ENCODE measurements around the gene REEP5.
A peak's percentile ranks its signal among the peaks of the same experiment; 100 is the strongest.
"Not testable (repeated sequence)": the region's sequence is repeated elsewhere in the genome, so short reads cannot be mapped to it uniquely, and the experiment has no call there.

REEP5 gene

DNA sequence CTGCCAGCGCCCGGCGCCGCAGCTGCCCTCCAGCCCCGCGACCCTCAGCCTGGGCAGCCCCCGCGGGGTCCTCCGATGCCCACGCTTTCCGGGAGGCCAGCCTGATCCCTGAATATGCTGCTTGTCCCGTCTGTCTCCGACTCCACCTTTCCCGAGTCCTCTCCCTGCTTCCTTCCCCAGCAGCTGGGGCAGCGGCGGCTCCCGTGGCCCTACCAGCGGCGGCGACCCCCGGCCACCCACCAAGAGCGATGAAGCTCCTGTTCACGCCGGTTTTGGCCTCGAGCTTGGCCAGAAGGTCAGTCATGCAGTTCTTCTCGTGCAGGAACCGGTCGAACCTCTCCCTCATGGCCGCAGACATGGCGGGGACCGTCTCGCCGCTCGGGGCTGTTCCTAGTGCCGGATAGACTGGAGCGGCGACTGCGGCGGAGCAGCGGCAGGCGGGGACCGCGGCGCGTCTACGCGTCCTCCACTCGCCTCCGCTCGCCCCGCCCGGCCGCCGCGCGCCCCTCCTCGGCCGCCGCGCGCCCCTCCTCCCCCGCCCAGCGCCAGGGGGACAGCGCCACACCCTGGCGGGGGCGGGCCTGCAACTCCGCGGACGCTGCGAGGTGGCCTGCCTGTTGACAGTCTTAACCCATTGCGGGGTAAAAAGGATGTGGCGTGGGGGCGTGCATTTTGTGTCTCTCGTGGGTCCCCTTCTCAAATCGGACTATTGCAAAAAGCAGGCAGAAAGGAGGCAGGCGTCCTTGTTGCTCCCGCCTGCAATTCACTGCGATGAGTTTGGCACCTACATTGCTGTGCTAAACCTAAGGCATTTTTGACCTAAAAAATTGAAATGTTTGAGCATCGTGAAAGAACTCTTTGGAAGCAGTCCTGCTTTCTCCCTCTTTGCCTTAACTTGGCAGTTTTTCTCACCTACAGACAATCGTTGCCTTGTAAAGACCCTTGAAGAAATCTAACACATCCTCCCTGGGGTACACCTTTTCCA lies at the start of gene REEP5:
REEP5 (minus strand) TSS at position 395 of the 985 bp plus-strand sequence; CDS start at position 358, 37 bp downstream.
- DNase-seq, result peak; percentile 14 to 89 (median 71)

GRCh38 chr5:112971276-112971675 lies 49.2 kb upstream of the REEP5 start:
- no peak for DNase-seq

- no peak for DNase-seq
Measured at GRCh38 chr5:112968411-112969106, 46.5 kb upstream of the REEP5 start.

GRCh38 chr5:112967520-112968083 lies 45.6 kb upstream of the REEP5 start:
- no peak for DNase-seq

DNA sequence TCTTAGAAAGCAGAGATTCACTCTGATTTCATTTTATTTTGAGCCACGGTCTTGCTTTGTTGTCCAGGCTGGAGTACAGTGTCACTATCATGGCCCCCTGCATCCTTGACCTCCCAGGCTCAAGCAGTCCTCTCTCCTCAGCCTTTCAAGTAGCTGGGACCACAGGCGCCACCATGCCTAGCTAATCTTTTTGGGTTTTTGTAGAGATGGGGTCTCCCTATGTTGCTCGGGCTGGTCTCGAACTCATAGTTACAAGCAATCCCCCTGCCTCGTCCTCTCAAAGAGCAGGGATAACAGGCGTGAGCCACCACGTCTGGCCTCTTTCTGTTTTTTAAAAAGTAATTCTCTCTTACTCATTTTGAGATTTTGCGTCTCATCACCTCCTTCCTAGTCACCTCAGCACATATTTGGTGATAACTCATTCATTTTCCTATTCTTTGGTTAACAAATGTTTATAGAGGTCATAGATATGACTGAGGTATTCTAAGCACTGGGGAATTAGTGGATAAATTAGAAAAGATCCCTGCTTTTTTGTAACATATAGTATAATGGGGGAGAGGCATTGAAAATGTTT lies 43.8 kb upstream of the REEP5 start:
- DNase-seq, result no peak

DNA sequence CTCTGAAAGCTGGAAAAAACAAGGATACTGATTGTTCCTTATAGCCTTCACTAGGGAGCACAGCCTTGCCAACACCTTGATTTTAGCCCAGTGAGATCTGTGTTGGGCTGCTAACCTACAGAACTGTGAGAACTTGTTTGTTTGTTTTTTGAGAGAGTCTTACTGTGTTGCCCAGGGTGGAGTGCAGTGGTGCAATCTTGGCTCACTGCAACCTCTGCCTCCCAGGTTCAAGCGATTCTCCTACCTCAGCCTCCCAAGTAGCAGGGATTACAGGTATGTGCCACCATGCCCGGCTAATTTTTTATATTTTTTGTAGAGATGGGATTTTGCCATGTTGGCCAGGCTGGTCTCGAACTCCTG lies 41.3 kb upstream of the REEP5 start:
- not testable (repeated sequence) for DNase-seq

- DNase-seq, result no peak
Measured at GRCh38 chr5:112960863-112961504, 39.0 kb upstream of the REEP5 start.

DNA sequence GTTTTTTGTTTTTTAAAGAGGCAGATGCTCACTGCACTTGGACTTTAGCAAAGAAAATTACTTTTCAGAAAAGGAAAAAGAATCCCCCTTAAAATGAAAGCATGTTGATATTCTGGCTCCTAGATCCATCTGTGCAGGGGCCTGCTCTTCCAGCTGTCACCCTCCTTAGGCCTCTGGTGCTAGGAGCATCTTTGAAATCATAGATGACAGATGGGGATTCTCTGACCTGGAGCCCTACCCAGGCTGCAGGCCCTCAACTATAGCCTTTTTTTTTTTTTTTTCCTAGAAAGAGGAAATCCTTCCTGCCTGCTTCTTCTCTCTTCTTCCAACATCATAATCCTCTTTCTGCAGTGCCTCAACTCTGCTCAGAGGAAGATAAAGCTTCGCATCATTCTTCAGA lies 38.3 kb upstream of the REEP5 start:
- DNase-seq, result no peak

GRCh38 chr5:112959872-112960271 lies 37.8 kb upstream of the REEP5 start:
- DNase-seq, result peak in 1 of 14 donors; percentile 7

GRCh38 chr5:112958093-112959088 lies 36.4 kb upstream of the REEP5 start:
- DNase-seq, result peak in 1 of 14 donors; percentile 10

DNA sequence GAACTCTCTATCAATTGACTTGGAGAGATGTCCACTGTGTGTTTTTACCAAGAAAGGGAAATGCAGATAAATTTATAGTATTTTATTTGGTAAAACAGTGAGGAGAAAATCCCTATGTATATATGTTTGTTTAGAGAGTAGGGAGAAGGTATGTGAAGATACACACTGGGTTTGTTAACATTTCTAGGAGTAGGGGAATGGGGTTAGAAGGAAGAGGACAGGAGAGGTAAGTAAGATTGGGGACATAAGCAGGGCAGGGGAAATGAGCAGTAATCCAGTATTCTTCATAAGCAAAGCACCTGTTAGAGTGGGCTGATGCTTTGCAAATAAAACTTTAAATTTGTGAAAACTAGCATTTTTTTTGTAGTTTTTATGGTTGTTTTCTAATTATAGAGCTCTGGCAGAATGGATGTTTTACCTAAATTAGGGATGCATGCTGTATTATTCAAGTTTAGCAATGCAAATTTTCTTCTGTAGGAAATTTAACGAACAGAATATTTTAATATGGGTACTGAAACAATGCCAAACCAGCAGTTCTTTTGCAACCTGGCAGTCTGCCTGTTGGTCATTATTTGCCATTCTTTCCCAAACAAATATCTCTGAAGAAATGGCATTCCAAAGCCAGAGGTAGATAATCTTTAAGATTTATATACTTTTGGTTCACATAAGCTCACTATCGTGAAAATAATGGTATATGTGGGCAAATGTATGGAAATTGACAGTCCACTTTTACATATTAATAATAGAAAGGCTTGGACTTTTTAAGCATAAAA lies 35.2 kb upstream of the REEP5 start:
- no peak for DNase-seq

DNA sequence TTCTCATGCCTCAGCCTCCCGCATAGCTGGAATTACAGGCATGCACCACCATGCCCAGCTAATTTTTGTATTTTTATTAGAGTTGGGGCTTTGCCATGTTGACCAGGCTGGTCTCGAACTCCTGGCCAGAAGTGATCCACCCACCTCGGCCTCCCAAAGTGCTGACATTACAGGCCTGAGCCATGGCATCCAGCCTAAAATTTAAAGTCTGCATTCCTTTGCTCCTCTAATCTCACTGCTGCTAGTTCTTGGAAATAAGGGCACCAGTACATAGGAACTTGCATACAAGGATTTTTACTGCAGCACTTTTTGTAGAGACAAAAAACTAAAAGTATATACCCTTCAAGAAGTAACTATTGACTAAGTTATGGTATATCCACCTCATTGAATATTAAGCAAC lies 34.6 kb upstream of the REEP5 start:
- DNase-seq, result no peak

DNA sequence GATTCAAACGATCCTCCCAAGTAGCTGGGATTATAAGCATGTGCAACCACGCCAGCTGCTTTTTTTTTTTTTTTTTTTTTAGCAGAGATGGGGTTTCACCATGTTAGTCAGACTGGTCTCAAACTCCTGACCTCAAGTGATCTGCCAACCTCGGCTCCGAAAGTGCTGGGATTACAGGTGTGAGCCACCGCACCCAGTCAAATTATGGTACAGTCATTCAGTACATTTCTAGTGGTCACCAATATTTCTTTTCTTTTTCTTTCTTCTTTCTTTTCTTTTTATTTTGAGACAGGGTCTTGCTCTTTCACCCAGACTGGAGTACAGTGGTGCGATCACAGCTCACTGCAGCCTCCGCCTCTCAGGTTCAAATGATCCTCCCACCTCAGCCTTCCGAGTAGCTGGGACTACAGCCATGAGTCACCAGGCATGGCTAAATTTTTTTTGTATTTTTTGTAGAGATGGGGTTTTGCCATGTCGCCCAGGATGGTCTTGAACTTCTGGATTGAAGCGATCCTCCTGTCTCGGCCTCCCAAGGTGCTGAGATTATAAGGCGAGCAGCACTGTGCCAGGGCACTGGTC lies 29.2 kb upstream of the REEP5 start:
- no peak for DNase-seq

DNA sequence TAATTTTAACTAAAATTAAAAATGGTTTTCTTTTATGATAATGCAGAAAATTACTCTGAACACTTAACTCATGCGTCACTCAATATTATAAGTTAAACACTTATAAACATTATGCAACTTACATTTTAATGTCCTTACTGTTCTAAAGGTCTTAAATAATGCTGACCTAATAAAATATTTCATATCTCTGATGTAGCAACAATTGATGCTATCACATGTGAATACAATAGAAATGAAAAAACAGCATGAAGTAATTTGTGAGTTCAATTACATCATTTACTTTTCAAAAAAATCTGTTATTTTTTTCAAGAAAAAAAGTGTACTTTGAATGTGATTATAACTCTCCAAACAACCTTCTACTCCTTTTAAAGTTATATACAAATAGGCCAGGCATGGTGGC lies 26.4 kb upstream of the REEP5 start:
- DNase-seq, result no peak

- no peak for DNase-seq
Measured at GRCh38 chr5:112940670-112941069, 18.6 kb upstream of the REEP5 start.

GRCh38 chr5:112938286-112938685 lies 16.3 kb upstream of the REEP5 start:
- DNase-seq, result no peak

DNA sequence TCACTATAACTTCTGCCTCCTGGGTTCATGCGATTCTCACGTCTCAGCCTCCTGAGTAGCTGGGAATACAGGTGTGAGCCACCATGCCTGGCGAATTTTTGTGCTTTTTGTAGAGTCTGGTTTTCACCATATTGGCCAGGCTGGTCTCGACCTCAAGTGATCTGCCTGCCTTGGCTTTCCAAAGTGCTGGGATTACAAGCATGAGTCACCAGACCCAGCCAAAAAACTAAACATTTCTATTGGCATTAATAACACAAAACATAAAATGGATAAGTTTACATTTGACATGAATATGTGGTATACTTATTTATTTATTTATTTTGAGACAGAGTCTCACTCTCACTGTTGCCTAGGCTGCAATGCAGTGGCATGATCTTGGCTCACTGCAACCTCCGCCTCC lies 13.6 kb upstream of the REEP5 start:
- no peak for DNase-seq

GRCh38 chr5:112934366-112934663 lies 12.3 kb upstream of the REEP5 start:
- no peak for DNase-seq

DNA sequence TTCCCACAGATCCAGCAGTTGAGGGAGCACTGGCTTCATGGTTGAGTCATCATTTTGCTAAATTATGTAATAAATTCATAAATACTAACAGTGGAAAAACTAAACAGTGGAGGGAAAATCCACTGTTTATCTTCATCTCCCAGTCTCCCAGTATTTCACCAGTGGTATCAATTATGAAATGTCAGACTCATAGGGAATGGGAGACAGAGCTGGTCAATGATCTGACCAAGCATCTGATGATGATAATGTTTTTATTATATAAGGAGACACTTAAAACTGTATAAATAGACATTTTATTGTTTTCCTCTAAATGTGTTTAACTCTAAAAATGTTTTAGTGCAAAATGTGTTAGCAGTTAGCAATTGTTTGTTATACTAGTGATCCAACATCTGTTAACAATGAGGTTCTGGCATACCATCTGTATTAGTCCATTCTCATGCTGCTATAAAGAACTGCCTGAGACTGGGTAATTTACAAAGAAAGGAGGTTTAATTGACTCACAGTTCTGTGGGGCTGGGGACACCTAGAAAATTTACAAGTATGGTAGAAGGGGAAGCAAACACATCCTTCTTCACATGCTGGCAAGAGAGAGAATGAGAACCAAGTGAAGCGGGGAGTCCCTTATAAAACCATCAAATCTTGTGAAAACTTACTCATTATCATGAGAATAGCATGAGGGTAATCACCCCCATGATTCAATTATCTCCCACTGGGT lies 11.8 kb upstream of the REEP5 start:
- no peak for DNase-seq
